Activated T-cell treated with anti-CD3 and anti-CD28 coated beads, Interleukin-2, amount 50 U/mL, for 1 hour (primary cell): ENCODE data around the gene JPH4.
"Not testable (repeated sequence)": the region's sequence is repeated elsewhere in the genome, so short reads cannot be mapped to it uniquely, and the experiment has no call there.

Source experiments
- DNase-seq: peaks from one replicate; pipeline ENCODE4 v3.0.0-alpha.2; 2020

The JPH4 gene

GRCh38 chr14:23544511-23545447 is 33.8 kb downstream of the JPH4 start:
- no peak for DNase-seq

GRCh38 chr14:23543403-23543802 is 35.2 kb downstream of the JPH4 start:
- DNase-seq, result no peak

- DNase-seq, result no peak
Measured at GRCh38 chr14:23542261-23542660, 36.3 kb downstream of the JPH4 start.

- no peak for DNase-seq
Measured at GRCh38 chr14:23540141-23540469, 38.5 kb downstream of the JPH4 start.

- no peak for DNase-seq
Measured at GRCh38 chr14:23539248-23540140, 39.1 kb downstream of the JPH4 start.

GRCh38 chr14:23538785-23539184 is 39.8 kb downstream of the JPH4 start:
- DNase-seq, result no peak

- DNase-seq, result no peak
Measured at GRCh38 chr14:23538050-23538718, 40.4 kb downstream of the JPH4 start.

- DNase-seq, result no peak
Measured at GRCh38 chr14:23537351-23538049, 41.1 kb downstream of the JPH4 start.

- not testable (repeated sequence) for DNase-seq
Measured at GRCh38 chr14:23536906-23537305, 41.7 kb downstream of the JPH4 start.

- no peak for DNase-seq
Measured at GRCh38 chr14:23536494-23536893, 42.1 kb downstream of the JPH4 start.

GRCh38 chr14:23535943-23536342 is 42.6 kb downstream of the JPH4 start:
- no peak for DNase-seq

GRCh38 chr14:23533652-23534435 is 44.7 kb downstream of the JPH4 start:
- DNase-seq, result no peak

- DNase-seq, result no peak
Measured at GRCh38 chr14:23532658-23533057, 45.9 kb downstream of the JPH4 start.

- no peak for DNase-seq
Measured at GRCh38 chr14:23531391-23531790, 47.2 kb downstream of the JPH4 start.

- no peak for DNase-seq
Measured at GRCh38 chr14:23530375-23531055, 48.1 kb downstream of the JPH4 start.

- no peak for DNase-seq
Measured at GRCh38 chr14:23529016-23529415, 49.6 kb downstream of the JPH4 start.

- DNase-seq, result no peak
Measured at GRCh38 chr14:23528555-23528954, 50.0 kb downstream of the JPH4 start.

GRCh38 chr14:23525611-23526010 is 53.0 kb downstream of the JPH4 start:
- DNase-seq, result no peak

- DNase-seq, result no peak
Measured at GRCh38 chr14:23524954-23525353, 53.6 kb downstream of the JPH4 start.

GRCh38 chr14:23523229-23524016 is 55.2 kb downstream of the JPH4 start:
- DNase-seq, result no peak
